Measurements from ENCODE around the gene PRDM11. TPM values are rescaled to one million over a fixed set of nuclear protein-coding genes. Genes with fewer than 3 reads are reported as not detected.

PRDM11 gene
- total RNA-seq, 1 donor from 2014 or later: 20.7 TPM

- intact Hi-C loops (cut with DNase I): no loop called here
- peak; percentile 57 for DNase-seq (ENCODE audit: low spot score)
Measured at GRCh38 chr11:45168366-45169130, 22.1 kb downstream of the PRDM11 start.

GRCh38 chr11:45169310-45170072, 23.1 kb downstream of the PRDM11 start:
- intact Hi-C loops (cut with DNase I): no loop called here
- DNase-seq (ENCODE audit: low spot score): peak; percentile 2

- DNase-seq (ENCODE audit: low spot score): no peak
- intact Hi-C loops (cut with DNase I): no loop called here
Measured at GRCh38 chr11:45170484-45170883, 24.0 kb downstream of the PRDM11 start.

DNA sequence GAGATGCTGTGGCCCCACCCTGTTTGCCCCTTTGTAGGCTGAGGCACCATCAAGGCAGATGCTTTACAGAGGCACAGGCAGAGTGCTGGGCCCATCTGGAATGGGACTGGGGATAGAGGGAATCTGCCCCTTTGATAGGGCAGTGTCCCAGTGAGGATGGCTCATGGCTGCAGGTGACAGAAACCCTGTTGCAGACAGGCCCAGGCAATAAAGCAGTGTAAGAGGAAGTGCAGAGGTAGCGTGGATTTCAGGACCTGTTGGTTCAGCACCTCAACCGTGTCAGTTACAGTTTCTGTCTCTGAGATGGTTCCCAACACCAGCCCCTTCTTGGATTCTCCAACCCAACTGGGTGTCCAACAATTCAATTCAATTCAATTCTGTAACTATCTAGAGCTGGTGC, 25.1 kb downstream of the PRDM11 start:
- DNase-seq (ENCODE audit: low spot score): no peak
- intact Hi-C loops (cut with DNase I): no loop called here

- DNase-seq (ENCODE audit: low spot score): no peak
- intact Hi-C loops (cut with DNase I): no loop called here
Measured at GRCh38 chr11:45173064-45173463, 26.6 kb downstream of the PRDM11 start.

DNA sequence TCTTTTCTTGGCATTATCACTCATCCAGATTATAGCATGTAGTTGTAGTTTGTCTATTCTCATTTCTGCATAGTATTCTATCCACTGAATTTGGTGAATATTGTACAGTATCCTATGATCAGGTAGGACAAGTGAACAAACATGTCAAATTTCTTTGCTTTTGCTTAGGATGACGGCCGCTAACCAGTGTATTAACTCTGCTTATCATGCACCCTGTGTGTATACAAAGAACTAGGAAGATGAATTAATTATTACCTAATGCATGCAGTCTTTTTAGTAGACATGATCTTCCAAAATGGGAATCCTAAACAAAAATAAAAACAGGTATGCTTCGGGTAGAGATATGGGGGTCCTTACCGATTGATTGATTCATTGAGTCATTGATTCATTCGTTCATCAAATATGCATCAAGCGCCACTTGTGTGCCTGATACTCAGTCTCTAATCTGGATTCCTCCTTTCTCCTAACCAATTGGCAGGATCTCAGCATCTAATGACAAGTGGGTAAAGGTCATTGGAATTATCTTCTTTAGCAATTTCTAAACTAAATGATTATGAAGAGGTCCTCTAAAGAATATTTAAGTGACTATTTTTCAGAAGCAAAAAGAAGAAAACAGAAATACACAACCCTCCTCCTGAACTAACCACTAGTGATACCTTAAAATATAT, 27.9 kb downstream of the PRDM11 start:
- intact Hi-C loops (cut with DNase I): no loop called here
- no peak for DNase-seq (ENCODE audit: low spot score)

DNA sequence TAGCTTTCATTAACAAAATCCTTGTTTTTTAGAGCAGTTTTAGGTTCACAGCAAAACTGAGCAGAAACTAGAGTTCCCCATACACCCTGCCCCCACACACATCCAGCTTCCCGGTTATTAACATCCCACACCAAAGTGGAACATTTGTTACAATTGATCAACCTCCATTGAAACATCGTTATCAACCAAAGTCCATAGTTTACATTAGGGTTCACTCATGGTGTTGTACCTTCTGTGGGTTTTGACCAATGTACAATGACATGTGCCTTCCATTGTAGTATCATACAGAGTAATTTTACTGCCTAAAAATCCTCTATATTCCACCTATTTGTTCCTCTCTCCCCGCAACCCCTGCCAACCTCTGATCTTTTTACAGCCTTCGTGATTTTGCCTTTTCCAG, 28.5 kb downstream of the PRDM11 start:
- intact Hi-C loops (cut with DNase I): no loop called here
- no peak for DNase-seq (ENCODE audit: low spot score)

- intact Hi-C loops (cut with DNase I): no loop called here
- DNase-seq (ENCODE audit: low spot score): no peak
Measured at GRCh38 chr11:45176996-45177395, 30.6 kb downstream of the PRDM11 start.

DNA sequence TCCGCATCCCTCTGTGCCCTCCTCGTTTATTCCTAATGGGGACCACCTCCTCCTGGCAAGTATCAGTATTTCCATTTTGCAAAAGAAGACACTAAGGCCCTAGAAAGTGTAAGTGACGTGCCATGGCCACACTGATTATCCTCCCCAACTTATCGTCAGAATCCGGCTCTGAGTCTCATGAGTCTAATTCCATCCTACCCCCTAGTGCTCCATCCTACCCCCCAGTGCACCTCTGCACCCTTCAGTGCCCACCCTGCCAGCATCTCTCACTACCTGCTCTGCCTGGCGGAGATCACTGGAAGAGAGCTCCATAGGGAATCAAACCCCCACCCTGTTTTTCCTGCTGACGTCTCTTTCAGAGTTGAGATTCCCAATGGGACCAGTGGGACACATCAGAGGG, 31.8 kb downstream of the PRDM11 start:
- intact Hi-C loops (cut with DNase I): no loop called here
- no peak for DNase-seq (ENCODE audit: low spot score)

GRCh38 chr11:45178890-45179671, 32.6 kb downstream of the PRDM11 start:
- intact Hi-C loops (cut with DNase I): no loop called here
- DNase-seq (ENCODE audit: low spot score): no peak

GRCh38 chr11:45179686-45180178, 33.3 kb downstream of the PRDM11 start:
- DNase-seq (ENCODE audit: low spot score): no peak
- intact Hi-C loops (cut with DNase I): loop anchor here (2.0 to 10.0 kb wide), 3 partner anchors 33 to 67 kb away; partner anchors contain the start of gene PRDM11

DNA sequence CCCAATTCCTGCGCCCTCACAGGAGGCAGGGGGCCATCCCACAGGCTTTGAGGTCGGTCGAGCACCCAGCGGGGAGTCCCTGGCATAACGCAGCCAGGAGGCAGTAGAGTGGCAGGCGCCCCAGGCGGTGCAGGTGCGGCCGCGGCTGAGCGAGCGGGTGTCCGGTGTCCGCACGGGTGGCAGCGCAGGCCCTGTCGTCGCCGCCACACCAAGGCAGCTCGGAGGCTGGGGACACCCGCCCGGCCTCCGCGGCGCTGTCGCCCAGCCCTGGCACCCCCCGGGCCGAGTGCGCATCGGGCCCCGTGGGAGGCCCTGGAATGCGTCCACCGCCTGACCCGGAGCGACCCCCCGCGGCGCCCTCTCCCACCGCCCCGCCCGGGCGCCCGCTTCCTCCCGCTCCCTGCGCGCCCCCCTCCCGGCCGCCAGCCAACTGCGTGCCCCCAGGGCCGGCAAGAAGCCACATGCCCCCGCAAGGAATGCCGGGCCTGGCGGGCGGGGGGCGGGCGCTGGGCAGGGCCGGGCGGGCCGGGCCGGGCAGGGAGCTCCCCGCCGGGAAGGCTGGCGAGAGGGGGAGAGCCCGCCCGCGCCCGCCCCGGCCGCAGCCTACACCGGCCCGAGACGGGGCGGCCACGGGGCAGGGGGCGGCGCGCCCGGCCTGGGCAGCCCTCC, 33.9 kb downstream of the PRDM11 start:
- DNase-seq (ENCODE audit: low spot score): no peak
- intact Hi-C loops (cut with DNase I): loop anchor here (2.0 to 10.0 kb wide), 3 partner anchors 34 to 68 kb away; partner anchors contain the start of gene PRDM11

- DNase-seq (ENCODE audit: low spot score): no peak
- intact Hi-C loops (cut with DNase I): loop anchor here (2.0 to 10.0 kb wide), 3 partner anchors 34 to 69 kb away; partner anchors contain the start of gene PRDM11
Measured at GRCh38 chr11:45180848-45181192, 34.4 kb downstream of the PRDM11 start.

DNA sequence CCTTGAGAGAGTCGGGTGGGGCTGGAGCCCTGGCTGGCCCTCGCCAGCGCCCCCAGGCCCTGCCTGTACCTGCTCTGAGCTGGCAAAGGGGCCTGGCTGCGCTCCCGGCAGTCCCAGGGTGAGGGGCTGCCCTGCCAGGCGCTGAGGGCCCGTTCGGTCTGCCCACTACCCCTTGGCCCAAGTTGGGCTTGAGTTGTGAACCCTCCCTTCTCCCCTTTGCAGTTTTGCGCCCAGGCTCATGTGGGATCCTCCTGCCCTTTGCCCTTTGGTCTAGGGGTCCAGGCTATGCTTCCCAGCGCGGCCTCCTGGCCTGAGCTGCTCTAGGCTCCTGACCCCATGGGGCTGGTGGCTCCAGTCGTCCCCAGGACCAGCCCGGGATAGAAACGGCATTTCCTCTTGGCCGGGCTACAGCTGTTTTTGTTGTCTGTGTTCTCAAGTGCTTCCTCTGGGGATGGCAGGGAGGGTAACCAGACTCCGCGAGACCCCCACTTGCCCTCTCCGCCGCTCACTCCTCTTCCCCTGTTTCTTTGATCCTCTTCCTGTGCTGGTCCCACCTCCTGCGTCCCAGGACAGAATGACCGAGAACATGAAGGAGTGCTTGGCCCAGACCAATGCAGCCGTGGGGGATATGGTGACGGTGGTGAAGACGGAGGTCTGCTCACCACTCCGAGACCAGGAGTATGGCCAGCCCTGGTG, 34.9 kb downstream of the PRDM11 start:
- intact Hi-C loops (cut with DNase I): loop anchor here (2.0 to 10.0 kb wide), 3 partner anchors 35 to 69 kb away; partner anchors contain the start of gene PRDM11
- DNase-seq (ENCODE audit: low spot score): no peak

- no peak for DNase-seq (ENCODE audit: low spot score)
- intact Hi-C loops (cut with DNase I): loop anchor here (2.0 to 10.0 kb wide), 4 partner anchors 27 to 70 kb away; partner anchors contain the start of gene PRDM11
Measured at GRCh38 chr11:45181889-45182550, 35.6 kb downstream of the PRDM11 start.

DNA sequence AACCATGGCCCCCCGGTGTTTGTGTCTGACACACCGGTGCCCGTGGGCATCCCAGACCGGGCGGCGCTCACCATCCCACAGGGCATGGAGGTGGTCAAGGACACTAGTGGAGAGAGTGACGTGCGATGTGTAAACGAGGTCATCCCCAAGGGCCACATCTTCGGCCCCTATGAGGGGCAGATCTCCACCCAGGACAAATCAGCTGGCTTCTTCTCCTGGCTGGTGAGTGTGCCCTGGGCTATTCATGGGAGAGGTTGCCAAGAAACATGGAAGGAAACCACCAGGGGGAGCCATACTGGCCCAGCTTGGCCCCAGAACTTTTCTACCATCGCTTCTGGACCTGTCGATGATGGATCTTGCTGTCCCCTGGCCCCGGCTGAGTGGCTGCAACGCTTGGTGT, 36.5 kb downstream of the PRDM11 start:
- intact Hi-C loops (cut with DNase I): loop anchor here (2.0 to 10.0 kb wide), 3 partner anchors 26 to 71 kb away; no protein-coding TSS in a partner anchor
- DNase-seq (ENCODE audit: low spot score): no peak

GRCh38 chr11:45184640-45185039, 38.2 kb downstream of the PRDM11 start:
- intact Hi-C loops (cut with DNase I): loop anchor here (5.0 to 10.0 kb wide), 2 partner anchors 50 to 72 kb away; no protein-coding TSS in a partner anchor
- no peak for DNase-seq (ENCODE audit: low spot score)

All from cardiac septum (tissue), 1 donor.